SH-SY5Y (cell line): ENCODE measurements around the gene OAT.

Source experiments
- GATA2 ChIP-seq: IDR thresholded peaks from 2 replicates; pipeline ENCODE4 v1.6.1; 2011; ENCODE audit warnings: mild to moderate bottlenecking, low read depth, low read length
- GATA3 ChIP-seq: IDR thresholded peaks from 2 replicates; pipeline ENCODE4 v1.6.1; 2011; ENCODE audit warnings: low read depth, mild to moderate bottlenecking, low read length, moderate library complexity

DNA sequence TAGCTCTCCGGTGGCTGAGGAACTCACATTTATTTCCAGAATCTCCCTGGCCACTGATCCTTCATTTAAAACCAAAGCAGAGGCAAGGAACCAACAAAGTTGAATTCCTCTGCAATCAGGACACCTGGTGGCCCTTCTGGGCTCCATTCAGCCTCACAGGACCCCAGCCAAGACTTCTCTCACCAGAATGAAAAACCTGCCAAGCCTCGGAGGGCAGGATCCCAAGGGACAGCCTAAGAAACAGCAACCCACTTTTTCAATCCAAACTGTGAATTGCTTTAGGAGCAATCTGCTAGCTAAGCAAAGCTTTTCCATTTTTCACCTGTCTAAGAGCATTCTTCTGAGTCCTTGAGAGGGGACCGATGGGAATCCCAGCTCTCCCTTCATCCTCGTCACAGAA is 34.6 kb downstream of the OAT start:
- TF ChIP-seq GATA2 = no peak
- TF ChIP-seq GATA3 = no peak
